Measurements from ENCODE around the gene PTGFR.

DNA sequence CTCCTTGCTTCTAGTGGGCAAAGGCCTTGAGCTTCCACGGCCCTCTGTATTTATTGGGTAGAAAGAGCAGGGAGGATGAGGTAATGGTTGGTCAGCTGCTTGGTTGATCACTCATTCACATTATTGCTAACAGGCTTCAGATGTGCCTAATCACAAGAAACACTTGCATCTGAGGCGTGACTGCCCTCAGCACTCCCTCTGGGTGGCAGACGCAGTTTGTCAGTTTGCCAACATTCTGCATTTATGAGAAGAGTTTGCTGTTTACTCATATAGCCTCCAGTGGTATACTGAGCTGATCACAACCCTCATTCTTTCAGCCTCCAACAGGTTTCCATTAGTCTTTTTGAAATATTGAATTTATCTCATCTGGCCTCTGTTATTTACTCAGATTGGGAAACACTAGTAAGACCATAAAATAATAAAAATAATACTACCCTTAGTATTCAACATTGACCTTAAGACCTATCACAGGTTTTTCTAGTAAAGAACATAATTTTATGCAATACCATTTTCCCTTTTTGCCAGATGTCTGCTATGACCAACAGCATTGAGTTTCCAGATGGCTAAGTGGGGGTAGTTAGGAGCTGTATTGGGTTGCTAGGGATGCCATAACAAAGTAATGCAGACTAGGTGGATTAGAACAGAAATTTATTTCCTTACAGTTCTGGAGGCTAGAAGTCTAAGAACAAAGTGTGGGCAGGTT lies 53.3 kb downstream of the PTGFR start:
- TF ChIP-seq, protein P1, sequence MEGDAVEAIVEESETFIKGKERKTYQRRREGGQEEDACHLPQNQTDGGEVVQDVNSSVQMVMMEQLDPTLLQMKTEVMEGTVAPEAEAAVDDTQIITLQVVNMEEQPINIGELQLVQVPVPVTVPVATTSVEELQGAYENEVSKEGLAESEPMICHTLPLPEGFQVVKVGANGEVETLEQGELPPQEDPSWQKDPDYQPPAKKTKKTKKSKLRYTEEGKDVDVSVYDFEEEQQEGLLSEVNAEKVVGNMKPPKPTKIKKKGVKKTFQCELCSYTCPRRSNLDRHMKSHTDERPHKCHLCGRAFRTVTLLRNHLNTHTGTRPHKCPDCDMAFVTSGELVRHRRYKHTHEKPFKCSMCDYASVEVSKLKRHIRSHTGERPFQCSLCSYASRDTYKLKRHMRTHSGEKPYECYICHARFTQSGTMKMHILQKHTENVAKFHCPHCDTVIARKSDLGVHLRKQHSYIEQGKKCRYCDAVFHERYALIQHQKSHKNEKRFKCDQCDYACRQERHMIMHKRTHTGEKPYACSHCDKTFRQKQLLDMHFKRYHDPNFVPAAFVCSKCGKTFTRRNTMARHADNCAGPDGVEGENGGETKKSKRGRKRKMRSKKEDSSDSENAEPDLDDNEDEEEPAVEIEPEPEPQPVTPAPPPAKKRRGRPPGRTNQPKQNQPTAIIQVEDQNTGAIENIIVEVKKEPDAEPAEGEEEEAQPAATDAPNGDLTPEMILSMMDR (conservative IDR thresholded peaks at IDR 0.05; ENCODE audit: low read depth, low read length), result no peak
- TF ChIP-seq, protein P2, sequence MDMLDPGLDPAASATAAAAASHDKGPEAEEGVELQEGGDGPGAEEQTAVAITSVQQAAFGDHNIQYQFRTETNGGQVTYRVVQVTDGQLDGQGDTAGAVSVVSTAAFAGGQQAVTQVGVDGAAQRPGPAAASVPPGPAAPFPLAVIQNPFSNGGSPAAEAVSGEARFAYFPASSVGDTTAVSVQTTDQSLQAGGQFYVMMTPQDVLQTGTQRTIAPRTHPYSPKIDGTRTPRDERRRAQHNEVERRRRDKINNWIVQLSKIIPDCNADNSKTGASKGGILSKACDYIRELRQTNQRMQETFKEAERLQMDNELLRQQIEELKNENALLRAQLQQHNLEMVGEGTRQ (IDR thresholded peaks at IDR 0.05; ENCODE audit: low read depth, low read length), result no peak
- TF ChIP-seq POLR2A (IDR thresholded peaks at IDR 0.05; ENCODE audit: low read depth, low read length) (no peak), CHD1 (IDR thresholded peaks at IDR 0.05; ENCODE audit: low read depth, low read length) (no peak), CEBPB (IDR thresholded peaks at IDR 0.05; ENCODE audit: low read depth, low read length) (no peak), BHLHE40 (IDR thresholded peaks at IDR 0.05; ENCODE audit: low read depth, low read length) (no peak)

Data from IMR-90 (cell line).